ENCODE measurements around the gene ENTHD1.

GRCh38 chr22:39910876-39911613 is 17.5 kb upstream of the ENTHD1 start:
- TF ChIP-seq POLR2AphosphoS5 (IDR thresholded peaks at IDR 0.05) (no peak), CTCF (IDR thresholded peaks at IDR 0.05) (no peak), POLR2A (IDR thresholded peaks at IDR 0.05; ENCODE audit: low read depth) (no peak), EP300 (IDR thresholded peaks at IDR 0.05) (no peak)

Data from esophagus muscularis mucosa (tissue), 4 donors.